ENCODE results near the gene NEURL3.
"Not testable (repeated sequence)": the region's sequence is repeated elsewhere in the genome, so short reads cannot be mapped to it uniquely, and the experiment has no call there.

NEURL3 gene

DNA sequence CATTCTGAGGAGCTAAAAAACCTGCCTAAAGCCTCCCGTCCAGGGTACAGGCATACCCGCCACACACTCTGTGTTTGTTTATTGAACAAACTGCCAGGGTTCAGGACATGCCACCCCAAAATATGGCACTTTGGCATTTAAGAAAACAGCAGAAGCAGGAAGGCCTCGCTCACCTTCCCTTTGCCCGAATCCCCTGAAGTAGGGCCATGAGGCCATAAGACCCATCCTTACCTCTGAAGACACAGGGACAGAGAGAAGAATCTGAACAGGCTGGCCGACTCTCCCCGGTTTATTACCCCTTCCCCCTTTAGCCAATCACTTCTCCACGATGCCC, 1.7 kb upstream of the NEURL3 start:
- DNase-seq (ENCODE audit: low spot score), result no peak

DNA sequence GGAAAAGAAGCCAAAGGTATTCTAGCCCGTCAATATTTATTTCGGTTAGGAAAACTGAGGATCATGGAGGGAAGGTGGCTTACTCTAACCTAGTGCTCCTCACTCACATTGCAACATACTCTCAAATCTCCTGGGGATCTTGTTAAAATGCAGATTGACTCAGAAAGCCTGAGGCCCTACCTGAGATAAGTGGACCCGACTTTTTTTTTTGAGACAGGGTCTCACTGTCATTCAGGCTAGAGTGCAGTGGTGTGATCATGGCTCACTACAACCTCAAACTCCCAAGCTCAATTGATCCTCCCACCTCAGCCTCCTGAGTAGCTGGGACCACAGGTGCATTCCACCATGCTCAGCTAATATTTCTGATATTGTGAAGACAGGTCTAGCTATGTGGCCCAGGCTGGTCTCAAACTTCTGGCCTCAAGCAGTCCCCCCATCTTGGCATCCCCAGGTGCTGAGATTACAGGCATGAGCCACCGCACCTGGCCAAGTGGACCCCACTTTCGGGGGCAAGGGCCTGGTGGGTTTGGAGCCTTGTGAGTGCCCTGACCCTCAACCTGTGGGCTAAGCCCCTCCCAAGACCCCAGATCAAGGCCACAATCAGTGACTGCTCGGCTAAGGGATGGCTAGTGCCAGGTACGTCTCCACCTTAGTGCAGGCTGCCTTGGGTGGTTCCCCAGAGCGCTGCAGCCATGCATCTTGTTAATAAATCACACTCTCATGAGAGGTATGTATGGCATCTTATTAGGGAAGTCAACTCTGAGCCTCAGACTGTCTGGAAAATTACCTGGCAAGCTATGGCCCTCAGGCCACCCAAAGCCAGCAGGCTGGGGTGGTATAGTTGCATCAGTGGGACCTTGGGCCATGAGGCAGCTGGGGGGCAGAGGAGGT, 1.1 kb upstream of the NEURL3 start:
- DNase-seq (ENCODE audit: low spot score), result no peak

DNA sequence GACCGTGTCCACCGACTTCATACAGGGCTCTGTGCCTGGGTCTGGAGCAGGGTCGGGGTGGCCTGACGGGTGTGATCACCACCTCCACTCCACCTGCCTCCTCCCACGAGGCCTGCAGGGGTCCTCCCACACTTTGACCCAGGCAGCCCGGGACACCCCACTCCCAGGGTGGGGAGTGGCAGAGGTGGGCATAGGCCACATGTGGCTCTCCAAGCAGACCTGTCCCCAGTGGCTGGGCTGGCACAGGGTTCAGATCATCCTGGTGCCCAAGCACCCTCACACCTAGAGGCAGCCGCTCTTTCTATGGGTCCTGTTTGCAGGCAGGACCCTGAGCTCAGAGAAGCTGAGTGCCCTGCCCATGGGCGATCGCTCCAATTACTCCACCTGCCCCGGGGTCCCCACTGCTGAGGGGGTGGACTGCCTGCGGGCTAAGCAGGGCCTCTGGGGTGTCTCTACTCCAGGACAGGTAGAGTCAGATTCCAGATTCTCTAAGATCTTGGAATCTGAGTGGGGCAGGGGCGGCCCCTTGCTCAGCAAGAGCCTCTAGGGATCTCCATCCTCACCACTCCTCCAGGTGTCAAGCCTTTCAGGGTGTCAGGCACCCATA, 1.4 kb downstream of the NEURL3 start:
- DNase-seq (ENCODE audit: low spot score), result peak; percentile 4

DNA sequence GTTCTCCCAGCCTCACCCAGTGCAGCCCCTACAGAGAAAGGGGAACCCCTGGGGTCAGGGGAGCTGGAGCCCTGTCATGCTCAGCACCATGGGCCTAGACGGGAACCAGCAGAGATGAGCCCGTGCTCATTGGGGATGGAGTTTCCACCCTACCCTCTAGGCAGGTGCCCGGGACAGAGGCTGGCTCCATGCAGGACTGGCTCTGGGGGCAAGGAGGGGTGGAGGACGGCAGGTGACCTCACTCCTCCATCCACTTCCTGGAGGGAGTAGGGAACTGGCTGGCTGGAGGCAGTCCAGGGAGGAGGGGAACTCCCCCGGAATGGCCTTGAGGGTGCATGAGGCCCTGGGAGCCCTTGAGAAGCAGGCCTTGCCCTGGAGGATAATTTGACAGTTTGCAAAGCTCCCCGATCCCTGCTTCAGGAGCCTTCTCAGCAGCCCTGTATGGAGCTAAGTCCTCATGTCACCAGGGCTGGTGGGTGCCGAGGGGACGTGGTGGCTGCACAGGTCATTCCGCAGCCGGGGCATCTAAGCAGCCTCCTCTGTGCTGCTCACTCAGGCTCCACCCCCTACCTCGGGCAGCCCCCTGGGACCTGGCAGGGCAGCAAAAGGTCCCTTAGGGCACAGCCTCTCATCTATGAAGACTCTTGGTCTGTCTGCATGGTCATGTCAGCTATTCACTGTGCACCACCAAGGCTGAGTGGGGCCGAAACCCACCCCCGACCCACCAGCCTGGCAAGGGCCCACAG, 2.1 kb downstream of the NEURL3 start:
- DNase-seq (ENCODE audit: low spot score), result peak; percentile 2

DNA sequence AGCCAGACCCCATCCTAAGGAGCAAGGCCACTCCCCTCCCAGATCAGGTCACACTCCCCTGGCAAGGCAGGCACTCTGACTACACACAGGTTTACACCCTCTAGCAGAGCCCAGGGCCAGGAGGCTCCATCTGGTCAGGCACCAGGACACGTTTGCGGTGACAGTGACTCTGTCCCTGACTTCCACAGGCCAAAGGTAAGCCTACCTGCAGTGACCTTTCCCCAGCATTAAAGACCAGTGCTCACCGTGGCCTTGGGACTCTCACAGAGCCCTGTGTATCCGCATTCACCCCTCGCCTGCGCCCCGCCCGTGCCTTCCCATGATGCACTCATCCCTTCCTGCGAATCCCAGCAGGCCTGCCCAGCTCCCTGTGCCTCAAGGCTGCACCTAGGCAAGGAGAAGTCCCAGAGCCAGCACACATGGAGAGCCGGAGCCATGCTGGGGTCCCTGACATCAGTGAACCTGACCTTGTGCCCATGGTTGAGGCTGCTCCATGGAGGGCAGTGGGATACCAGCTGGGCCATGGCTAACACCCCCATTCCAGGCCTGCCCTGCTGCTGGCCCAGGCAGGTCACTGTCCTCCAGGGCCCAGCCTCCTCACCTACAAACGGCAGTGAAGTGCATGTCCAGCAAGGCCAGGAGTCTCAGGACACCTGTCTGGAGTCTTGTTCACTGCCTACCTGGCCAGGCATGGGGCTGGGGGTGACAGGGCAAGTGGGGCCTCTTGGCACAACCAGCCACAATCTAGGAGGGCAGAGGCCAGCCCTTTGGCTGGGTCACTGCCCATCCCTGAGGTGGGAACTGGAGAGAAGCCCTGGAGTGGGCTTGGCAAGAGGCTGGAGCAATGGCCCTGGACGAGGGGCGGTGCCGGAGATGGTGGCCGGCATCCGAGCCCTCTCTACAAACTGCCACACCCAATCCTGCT, 3.0 kb downstream of the NEURL3 start:
- DNase-seq (ENCODE audit: low spot score), result no peak

DNA sequence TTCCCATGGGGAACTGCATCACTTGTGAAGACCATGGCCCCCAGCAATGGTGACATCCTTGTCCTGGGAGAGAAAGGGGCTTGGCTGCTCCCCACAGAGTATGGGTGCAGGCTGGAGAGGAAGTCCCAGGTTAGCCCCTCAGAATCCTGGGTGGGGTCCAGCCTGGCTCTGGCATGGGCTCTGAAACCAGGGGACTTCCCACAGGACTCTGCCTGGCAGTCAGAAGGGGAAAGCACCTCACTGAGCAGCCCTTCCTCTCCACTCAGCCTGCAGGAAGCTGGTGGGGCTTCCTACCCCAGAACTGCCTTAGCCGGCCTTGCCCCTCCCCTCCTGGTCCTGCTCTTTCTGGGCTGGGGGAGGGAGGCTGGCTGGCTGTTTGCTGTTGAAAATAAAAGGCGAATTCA, 3.7 kb downstream of the NEURL3 start:
- no peak for DNase-seq (ENCODE audit: low spot score)

DNA sequence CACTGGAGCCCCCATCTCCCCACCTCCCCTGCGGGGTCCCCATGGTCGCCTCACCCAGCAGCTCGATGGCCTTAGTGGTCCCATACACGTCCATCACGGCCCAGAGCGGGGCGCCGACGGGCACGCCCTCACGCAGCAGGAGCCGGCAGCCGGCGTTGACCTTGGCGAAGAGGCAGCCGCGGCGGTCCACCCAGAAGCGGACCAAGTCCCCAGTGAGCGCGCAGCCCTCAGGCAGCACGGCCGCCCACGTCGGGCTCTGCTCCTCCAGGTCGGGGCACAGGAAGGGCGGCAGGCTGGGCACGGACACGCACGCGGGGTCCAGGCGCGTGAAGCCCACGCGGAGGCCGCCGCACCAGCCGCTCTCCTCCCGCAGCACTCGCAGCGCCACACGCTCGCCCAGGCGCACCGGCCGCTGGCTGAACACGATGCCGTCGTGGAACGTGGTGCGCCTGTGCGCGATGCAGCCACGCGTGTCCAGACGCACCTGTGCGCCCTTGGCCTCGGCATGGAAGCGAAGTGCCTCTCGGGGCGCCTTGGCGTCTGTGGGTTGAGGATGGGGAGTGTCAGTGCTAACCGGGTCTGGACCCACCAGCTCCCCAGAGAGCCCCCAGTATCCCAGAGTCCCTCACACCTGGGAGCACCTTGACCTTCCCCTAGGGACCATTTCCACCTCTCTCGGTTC, 4.6 kb downstream of the NEURL3 start:
- DNase-seq (ENCODE audit: low spot score), result no peak

DNA sequence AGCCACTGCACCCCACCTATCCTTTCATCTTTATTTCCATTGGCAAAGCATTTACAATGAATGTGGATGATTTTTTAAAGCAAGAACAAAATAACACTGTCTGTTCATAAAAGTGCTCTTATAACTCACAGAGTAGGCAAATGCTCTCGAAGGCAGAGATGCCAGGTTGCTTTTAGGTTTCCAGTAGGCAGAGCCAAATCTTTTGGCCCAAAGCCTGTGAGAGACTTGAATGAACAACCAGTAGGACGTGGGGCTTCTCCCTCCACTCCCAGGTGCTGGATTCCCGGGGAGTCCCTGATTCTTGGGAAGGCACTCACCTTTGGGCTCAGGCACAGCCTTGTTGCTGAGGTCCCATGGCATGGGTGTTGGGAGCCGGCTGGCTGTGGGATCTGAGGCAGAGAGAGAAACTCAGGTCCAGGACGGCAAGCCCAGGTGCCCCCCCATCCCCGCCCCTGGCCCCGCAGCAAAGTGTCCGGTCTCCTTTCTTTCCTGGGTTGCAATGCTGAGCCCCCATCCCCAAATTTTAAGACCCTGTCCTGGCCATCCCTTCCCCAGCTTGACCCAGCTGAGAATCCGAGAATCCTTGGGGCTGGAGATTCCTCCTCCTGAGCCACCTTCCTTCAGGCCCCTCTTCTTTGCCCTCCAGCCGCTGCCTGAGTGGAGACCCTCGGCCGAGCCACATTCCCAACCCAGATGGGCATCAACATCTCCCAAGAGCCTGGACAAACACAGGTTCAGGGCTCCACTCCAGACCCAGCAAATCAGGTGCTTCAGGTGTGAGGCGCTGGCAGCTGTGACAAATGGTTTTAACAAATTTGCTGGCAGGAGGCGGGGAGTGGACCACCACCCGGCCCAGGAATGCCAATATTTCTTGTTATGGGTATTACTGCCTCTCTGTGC, 5.8 kb downstream of the NEURL3 start:
- no peak for DNase-seq (ENCODE audit: low spot score)

DNA sequence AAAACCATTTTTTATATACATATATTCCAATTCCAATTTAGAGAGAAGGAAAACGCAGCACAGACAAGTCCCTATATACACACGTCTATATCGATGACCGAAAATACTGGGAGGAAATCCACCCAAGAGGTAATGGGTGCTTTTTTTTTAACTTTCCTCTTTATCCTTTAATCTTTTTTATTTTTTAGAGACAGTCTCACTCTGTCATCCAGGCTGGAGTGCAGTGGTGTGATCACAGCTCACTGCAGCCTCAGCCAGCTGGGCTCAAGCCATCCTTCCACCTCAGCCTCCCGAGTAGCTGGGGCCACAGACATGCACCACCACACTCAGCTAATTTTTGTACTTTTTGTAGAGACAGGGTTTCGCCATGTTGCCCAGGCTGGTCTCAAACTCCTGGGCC, 6.5 kb downstream of the NEURL3 start:
- not testable (repeated sequence) for DNase-seq (ENCODE audit: low spot score)

DNA sequence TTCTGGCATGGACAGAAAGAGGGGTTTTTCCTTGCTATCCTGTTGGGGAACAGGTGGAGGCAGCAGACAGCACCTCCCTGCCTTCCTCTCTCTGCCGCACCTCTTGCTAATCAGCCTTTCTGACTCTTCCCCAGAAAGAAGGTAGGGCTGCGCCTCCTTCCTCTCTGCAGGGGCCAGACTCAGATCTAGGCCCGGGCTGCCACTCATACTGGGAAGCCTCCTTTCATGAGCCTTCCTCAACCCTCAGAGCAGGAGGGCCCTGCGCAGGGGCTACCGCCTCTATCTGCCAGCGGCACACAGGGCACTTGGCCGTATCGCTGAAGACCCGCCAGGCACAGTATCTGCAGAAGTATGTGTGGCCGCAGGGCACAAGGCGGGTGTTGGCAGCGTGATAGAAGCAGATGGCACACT, 7.1 kb downstream of the NEURL3 start:
- no peak for DNase-seq (ENCODE audit: low spot score)

DNA sequence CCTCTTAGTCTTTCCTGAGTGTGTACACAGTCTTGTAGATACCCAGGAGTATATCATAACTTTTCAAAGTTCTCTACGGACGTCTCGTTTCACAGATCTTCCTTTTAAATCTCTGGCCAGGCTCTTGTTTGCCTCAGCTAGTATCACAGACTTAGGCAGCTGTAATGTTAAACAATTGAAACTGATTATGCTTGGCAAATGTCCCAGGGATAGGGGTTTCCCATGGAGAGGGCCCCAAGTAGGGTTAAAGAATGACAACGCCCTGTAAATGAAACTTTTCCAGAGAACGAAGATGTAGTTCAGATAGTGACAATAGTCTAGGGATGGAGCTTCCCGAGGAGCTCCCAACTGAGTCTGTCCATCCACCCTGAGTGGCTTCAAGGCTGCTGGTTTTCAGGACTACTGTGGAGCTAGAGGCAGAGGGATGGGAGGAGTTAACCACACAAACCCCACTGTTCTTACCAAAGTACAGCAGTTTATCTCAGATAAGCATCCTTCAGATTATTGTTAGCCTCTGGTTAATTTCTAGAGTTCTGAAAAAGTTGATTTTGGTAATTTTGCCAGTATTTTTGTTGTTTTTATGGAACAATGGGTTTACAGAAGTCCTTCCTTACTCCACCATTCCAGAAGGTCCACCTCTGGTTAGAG, 9.1 kb downstream of the NEURL3 start:
- no peak for DNase-seq (ENCODE audit: low spot score)

DNA sequence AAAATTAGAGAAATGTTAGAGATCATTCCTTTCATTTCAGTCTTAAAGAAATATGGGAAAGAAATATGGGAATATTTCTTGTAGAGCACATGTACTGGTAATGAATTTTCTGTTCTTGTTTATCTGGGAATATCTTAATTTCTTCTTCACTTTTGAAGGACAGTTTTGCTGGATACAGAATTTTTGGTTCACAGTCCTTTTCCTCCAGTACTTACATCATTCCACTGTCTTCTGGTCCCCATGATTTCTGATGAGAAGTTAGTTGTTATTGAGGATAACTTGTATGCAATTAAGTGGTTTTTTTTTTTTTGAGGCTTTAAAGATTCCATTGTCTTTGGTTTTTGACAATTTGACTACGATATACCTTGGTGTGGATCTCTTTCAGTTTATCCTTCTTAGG, 11.0 kb downstream of the NEURL3 start:
- no peak for DNase-seq (ENCODE audit: low spot score)

DNA sequence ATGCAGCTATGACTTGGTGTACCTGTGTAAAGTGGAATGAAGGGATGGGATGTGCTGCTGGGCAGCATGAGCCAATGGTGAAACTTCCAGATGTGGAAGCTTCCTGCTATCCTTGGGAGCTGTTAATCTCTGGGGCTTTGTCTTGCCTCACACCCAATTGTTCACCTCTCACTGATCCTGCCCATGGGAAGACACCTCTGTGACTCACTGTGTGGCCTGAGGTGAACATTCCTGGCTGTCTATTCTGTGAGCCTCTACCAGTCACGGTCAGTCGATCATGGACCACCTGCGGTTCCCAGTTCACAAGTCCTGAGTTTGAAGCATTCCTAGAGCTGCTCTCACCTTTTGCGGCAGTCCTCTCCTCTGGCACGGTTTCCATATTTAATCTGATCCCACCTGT, 12.1 kb downstream of the NEURL3 start:
- no peak for DNase-seq (ENCODE audit: low spot score)

DNA sequence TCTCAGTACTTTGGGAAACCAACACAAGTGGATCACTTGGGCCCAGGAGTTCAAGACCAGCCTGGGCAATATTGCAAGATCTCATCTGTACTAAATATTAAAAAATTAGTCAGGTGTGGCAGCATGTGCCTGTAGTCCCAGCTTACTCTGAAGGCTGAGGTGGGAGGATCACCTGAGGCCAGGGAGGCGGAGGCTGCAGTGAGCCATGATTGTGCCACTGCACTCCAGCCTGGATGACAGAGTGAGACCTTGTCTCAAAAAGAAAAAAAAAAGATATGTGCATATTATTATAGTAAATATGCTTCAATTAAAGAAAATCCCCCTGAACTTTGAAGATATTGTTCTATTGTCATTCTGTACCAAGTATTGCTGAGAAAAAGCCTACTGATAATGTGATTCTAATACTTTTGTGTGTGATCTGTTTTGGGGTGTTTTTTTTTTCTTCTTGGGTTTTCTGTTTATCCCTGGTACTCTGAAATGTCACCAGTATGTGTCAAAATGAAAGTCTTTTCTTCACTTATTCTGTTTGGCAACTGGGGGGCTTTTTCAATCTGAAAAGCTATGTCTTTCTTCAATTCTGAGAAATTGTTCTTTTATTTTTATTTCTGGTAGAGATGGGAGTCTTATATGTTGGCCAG, 13.2 kb downstream of the NEURL3 start:
- no peak for DNase-seq (ENCODE audit: low spot score)

DNA sequence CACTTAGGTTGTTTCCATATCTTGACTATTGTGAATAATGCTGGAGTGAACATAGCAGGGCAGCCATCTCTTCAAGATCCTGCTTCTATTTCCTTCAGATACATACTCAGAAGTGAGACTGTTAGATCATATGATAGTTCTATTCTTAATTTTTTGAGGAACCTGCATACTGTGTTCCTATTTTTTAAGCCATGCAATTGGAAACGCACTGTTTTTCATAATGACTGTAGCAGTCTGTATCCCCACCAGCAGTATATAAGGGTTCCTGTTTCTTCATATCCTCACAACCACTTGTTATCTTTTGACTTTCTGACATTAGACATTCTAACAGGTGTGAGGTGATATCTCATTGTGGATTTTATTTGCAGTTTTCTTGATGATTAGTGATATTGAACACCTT, 15.5 kb downstream of the NEURL3 start:
- DNase-seq (ENCODE audit: low spot score), result no peak

DNA sequence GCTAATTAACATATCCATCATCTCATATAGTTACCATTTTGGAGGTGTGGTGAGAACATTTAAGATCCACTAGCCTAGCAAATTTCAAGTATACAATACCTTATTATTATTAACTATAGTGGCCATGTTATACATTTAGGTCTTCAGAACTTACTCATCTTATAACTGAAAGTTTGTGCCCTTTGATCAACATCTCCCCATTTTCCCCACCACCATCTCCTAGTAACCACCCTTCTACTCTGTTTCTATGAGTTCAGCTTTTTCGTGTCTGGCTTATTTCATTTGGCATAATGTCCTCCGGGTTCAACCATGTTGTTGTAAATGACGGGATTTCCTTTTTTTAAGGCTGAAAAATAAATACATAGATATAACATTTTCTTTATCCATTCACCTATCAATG, 15.9 kb downstream of the NEURL3 start:
- no peak for DNase-seq (ENCODE audit: low spot score)

DNA sequence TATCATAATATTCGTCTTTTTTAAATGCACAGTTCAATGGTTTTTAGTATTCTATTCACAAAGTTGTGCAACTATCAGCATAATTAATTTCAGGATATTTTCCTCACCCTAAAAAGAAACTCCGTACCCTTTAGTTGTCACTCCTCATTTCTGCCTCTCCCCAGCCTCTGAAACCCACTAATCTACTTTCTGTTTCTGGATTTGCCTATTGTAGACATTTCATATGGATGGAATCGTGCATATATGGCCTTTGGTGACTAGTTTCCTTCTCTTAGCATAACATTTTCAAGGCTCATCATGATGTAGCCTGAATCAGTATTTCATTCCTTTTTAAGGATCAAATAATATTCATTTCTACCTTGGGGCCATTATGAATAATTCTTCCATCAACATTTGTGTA, 18.5 kb downstream of the NEURL3 start:
- no peak for DNase-seq (ENCODE audit: low spot score)

DNA sequence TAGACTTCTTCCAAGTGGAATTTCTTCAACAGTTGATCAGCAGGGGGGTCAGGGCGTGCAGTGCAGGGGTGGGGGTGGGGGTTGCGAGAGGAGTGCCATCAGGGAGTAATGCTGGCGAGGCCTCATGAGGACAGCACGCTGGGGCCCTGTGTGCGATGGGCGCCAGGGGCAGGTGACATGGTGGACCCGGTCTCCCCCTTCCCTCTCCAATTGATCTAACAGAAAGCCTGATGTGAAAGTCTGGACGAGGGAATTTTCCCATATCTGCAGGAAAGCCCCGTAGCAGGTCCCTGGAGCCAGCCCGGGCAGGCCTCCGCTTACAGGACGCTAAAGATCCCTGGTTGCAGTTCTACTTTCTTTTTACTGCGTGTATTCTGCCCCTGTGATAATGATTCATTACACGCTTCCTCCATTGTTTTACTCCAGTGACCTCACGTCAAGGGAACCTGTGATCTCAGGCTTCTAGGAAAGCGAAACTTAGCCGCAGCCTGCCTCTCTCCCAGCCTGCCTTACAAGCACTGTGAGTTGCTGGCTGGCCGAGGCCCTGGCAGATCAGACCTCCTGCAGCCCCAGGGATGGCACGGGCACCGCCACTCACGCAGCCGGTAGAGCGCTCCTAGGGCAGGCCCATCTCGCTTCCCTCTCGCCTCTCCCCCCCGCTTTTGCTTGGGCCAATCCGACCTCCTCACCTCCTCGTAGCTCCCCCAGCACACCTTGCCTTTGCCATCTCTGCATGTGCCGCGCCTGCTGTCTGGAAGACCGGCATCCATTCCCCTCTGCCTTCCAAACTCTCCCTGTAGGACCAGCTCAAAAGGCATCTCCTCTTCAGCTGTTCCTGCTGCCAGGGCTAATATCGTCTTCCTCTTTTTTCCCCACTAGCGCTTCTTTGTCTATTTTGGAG, 19.2 kb downstream of the NEURL3 start:
- peak; percentile 87 for DNase-seq (ENCODE audit: low spot score)

All from AG20443 (cell line).